Measurements from ENCODE around the gene PSMC3.
A peak's percentile ranks its signal among the peaks of the same experiment; 100 is the strongest.

Gene PSMC3

DNA sequence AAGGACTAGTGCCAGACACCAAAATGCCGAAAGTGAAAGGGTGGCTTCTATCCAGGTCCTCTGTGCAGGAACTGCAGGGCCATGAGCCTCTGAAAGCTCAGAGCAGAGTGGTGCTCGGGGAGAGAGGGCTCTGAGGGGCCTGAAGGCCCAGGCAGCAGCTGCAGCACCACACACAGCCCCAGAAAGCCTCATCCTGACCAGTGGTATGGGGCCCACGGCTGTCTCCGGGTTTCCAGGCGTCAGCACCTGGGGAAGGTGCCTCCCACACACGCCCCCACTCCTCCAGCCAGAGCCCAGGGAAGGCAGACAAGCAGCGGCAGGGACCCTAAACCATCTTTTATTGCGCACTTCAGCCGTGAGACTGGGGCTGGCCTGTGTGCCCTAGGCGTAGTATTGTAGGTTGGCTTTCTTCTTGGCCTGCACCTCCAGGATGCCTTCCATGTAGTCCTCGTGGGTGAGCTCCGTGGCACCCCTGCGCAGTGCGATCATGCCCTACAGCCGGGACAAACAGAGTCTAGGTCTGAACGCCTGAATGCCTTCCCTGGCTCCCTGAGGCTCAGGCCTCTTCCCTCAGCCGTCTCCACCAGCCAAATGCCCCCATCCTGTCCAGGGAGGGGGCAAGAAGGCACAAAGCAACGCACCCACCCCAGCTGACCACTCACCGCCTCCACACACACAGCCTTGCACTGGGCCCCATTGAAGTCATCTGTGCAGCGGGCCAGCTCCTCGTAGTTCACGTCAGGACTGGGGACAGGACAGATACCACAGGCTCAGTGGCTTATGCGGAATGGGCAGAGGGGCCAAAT, 7.6 kb downstream of the PSMC3 start:
- H3K36me3 ChIP-seq (ENCODE audit: insufficient read depth, insufficient read length, low read length): peaks cover 95% of the 10 kb centered on the region

DNA sequence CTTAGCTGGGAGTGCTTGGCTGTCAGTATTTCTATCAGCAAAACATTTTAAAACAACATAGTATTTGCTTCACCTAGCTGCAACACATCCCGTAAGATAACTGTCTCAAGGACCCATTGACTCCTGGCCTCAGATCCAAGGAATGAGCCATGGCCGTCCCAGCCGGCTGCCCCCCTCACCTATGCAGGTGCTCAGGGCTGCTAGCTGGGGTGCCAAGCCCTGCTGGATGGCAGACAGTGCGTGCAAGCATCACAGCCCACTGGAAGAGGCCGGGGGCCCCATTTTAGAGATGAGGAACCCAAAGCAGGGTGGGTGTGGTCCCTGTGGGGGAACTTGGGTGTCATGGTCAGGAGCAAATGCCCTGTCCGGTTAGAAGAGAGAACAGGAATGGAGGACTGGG, 8.5 kb downstream of the PSMC3 start:
- Histone ChIP-seq H3K4me1 (ENCODE audit: insufficient read depth, insufficient read length) (peaks cover 30% of the 10 kb centered on the region), H3K9ac (ENCODE audit: insufficient read length, low read depth) (no peak overlapping the region), H3K4me3 (ENCODE audit: insufficient read length, low read depth) (no peak overlapping the region), H3K36me3 (ENCODE audit: insufficient read depth, insufficient read length, low read length) (peaks cover 92% of the 10 kb centered on the region), H3K27me3 (ENCODE audit: insufficient read depth, insufficient read length) (no peaks in the 10 kb centered on the region), H3K9me3 (ENCODE audit: insufficient read depth, low read length) (no peaks in the 10 kb centered on the region)
- no peak for DNase-seq (ENCODE audit: low read depth, low spot score)
- TF ChIP-seq YY1 (IDR thresholded peaks at IDR 0.05; ENCODE audit: insufficient read depth, insufficient read length) (no peak), ZNF274 (IDR thresholded peaks at IDR 0.05; ENCODE audit: low read depth, low read length) (no peak), SUZ12 (IDR thresholded peaks at IDR 0.05; ENCODE audit: extremely low read depth, insufficient read depth, insufficient read length) (no peak)

More for the DNA sequence above, 7.6 kb downstream of the PSMC3 start:
- TF ChIP-seq SUZ12 (IDR thresholded peaks at IDR 0.05; ENCODE audit: extremely low read depth, insufficient read depth, insufficient read length): no peak
- no peak for TF ChIP-seq YY1 (IDR thresholded peaks at IDR 0.05; ENCODE audit: insufficient read depth, insufficient read length)
- TF ChIP-seq ZNF274 (IDR thresholded peaks at IDR 0.05; ENCODE audit: low read depth, low read length): no peak
- no peaks in the 10 kb centered on the region for H3K9me3 ChIP-seq (ENCODE audit: insufficient read depth, low read length)
- H3K4me1 ChIP-seq (ENCODE audit: insufficient read depth, insufficient read length): peaks cover 27% of the 10 kb centered on the region
- H3K4me3 ChIP-seq (ENCODE audit: insufficient read length, low read depth): no peak overlapping the region
- H3K27me3 ChIP-seq (ENCODE audit: insufficient read depth, insufficient read length): no peaks in the 10 kb centered on the region
- no peak overlapping the region for H3K9ac ChIP-seq (ENCODE audit: insufficient read length, low read depth)
- no peak for DNase-seq (ENCODE audit: low read depth, low spot score)

DNA sequence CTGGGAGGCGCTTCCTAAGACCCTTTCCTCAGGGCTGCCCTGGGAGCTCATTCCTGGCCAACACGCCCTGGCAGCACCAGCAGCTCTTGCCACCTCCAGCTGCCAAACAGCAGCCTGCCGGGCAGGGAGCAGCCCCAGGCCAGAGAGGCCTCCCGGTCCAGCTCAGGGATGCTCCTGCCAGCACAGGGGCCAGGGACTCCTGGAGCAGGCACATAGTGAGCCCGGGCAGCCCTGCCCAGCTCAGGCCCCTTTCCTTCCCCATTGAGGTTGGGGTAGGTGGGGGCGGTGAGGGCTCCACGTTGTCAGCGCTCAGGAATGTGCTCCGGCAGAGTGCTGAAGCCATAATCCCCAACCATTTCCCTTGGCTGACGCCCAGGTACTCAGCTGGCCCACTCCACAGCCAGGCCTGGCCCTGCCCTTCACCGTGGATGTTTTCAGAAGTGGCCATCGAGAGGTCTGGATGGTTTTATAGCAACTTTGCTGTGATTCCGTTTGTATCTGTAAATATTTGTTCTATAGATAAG, 10.2 kb downstream of the PSMC3 start:
- TF ChIP-seq ZNF274 (IDR thresholded peaks at IDR 0.05; ENCODE audit: low read depth, low read length) (no peak), YY1 (IDR thresholded peaks at IDR 0.05; ENCODE audit: insufficient read depth, insufficient read length) (no peak), SUZ12 (IDR thresholded peaks at IDR 0.05; ENCODE audit: extremely low read depth, insufficient read depth, insufficient read length) (no peak)
- Histone ChIP-seq H3K4me1 (ENCODE audit: insufficient read depth, insufficient read length) (peaks cover 32% of the 10 kb centered on the region), H3K27me3 (ENCODE audit: insufficient read depth, insufficient read length) (no peaks in the 10 kb centered on the region), H3K9ac (ENCODE audit: insufficient read length, low read depth) (peak overlapping the region; percentile 72), H3K4me3 (ENCODE audit: insufficient read length, low read depth) (no peak overlapping the region), H3K36me3 (ENCODE audit: insufficient read depth, insufficient read length, low read length) (peaks cover 89% of the 10 kb centered on the region), H3K9me3 (ENCODE audit: insufficient read depth, low read length) (no peaks in the 10 kb centered on the region)
- peak; percentile 42 for DNase-seq (ENCODE audit: low read depth, low spot score)

DNA sequence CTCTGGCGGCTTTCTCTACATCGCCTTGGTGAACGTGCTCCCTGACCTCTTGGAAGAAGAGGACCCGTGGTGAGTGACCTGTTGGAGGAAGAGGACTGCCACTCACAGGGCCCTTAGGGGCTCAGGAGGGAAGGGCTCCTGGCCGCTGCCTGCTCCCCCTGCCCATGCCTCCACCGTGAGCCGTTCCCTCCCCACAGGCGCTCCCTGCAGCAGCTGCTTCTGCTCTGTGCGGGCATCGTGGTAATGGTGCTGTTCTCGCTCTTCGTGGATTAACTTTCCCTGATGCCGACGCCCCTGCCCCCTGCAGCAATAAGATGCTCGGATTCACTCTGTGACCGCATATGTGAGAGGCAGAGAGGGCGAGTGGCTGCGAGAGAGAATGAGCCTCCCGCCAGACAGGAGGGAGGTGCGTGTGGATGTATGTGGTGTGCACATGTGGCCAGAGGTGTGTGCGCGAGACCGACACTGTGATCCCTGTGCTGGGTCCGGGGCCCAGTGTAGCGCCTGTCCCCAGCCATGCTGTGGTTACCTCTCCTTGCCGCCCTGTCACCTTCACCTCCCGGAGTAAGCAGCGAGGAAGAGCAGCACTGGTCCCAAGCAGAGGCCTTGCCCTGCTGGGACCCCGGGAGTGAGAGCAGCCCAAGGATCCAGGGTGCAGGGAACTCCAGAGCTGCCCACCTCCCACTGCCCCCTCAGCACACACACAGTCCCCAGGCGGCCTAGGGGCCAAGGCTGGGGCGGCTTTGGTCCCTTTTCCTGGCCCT, 11.0 kb downstream of the PSMC3 start:
- H3K27me3 ChIP-seq (ENCODE audit: insufficient read depth, insufficient read length): no peaks in the 10 kb centered on the region
- peaks cover 89% of the 10 kb centered on the region for H3K36me3 ChIP-seq (ENCODE audit: insufficient read depth, insufficient read length, low read length)
- no peak for DNase-seq (ENCODE audit: low read depth, low spot score)
- no peaks in the 10 kb centered on the region for H3K9me3 ChIP-seq (ENCODE audit: insufficient read depth, low read length)
- peak overlapping the region; percentile 72 for H3K9ac ChIP-seq (ENCODE audit: insufficient read length, low read depth)
- peaks cover 32% of the 10 kb centered on the region for H3K4me1 ChIP-seq (ENCODE audit: insufficient read depth, insufficient read length)
- no peak for TF ChIP-seq YY1 (IDR thresholded peaks at IDR 0.05; ENCODE audit: insufficient read depth, insufficient read length)
- no peak for TF ChIP-seq ZNF274 (IDR thresholded peaks at IDR 0.05; ENCODE audit: low read depth, low read length)
- no peak for TF ChIP-seq SUZ12 (IDR thresholded peaks at IDR 0.05; ENCODE audit: extremely low read depth, insufficient read depth, insufficient read length)
- no peak overlapping the region for H3K4me3 ChIP-seq (ENCODE audit: insufficient read length, low read depth)

DNA sequence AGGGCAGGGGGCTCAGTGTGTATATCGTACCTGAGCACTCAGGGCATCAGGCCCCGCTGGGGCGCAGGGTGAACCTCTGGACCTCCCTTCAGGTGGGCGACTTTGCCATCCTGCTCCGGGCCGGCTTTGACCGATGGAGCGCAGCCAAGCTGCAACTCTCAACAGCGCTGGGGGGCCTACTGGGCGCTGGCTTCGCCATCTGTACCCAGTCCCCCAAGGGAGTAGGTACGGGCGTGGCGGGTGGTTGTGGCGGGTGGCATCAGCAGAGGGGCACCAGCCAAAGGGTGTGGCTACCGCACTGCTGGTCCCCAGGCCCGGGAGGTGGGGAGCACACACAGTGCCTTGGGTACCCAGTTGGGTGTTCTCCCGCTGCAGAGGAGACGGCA, 11.6 kb downstream of the PSMC3 start:
- DNase-seq (ENCODE audit: low read depth, low spot score): no peak
- H3K27me3 ChIP-seq (ENCODE audit: insufficient read depth, insufficient read length): no peaks in the 10 kb centered on the region
- no peaks in the 10 kb centered on the region for H3K9me3 ChIP-seq (ENCODE audit: insufficient read depth, low read length)
- H3K4me3 ChIP-seq (ENCODE audit: insufficient read length, low read depth): no peak overlapping the region
- peak overlapping the region; percentile 29 for H3K9ac ChIP-seq (ENCODE audit: insufficient read length, low read depth)
- H3K36me3 ChIP-seq (ENCODE audit: insufficient read depth, insufficient read length, low read length): peaks cover 85% of the 10 kb centered on the region
- H3K4me1 ChIP-seq (ENCODE audit: insufficient read depth, insufficient read length): peaks cover 32% of the 10 kb centered on the region
- no peak for TF ChIP-seq YY1 (IDR thresholded peaks at IDR 0.05; ENCODE audit: insufficient read depth, insufficient read length)
- no peak for TF ChIP-seq ZNF274 (IDR thresholded peaks at IDR 0.05; ENCODE audit: low read depth, low read length)
- TF ChIP-seq SUZ12 (IDR thresholded peaks at IDR 0.05; ENCODE audit: extremely low read depth, insufficient read depth, insufficient read length): no peak

DNA sequence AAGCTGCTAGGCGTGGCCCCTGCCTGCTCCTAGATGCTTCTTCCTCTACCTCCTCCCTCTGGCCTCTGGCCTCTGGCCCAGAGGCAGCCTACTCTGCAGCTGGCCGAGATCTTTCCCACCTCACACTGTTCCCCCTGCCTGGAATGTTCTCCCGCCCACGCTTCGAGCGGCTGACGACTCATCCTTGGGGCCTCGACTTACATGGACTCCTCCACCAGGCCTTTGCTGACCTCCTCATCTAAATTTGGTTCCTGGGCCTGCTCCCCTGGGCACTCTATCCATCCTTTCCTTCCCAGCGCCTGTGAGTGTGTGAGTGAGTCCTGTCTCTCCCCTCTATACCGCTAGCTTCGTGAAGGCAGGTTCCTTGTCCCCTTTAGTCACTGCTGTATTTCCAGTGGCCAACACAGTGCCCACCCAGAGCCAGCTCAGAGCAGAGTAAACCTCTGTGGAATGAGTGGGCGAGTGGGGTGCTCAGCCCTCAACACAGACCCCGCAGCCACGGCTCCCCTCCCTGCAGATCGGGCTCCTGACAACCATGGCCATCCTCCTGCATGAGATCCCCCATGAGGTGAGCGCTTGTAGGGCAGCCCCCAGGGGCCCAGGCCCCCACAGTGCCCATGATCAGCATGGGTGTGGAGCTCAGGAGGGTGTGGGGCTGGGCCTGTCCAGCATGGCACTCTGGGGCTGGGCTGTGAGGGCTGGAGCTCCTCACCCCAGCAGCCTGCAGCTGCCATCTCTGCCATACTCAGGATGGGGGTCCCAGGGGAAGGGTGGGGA, 12.1 kb downstream of the PSMC3 start:
- no peaks in the 10 kb centered on the region for H3K27me3 ChIP-seq (ENCODE audit: insufficient read depth, insufficient read length)
- no peak for TF ChIP-seq YY1 (IDR thresholded peaks at IDR 0.05; ENCODE audit: insufficient read depth, insufficient read length)
- TF ChIP-seq SUZ12 (IDR thresholded peaks at IDR 0.05; ENCODE audit: extremely low read depth, insufficient read depth, insufficient read length): no peak
- TF ChIP-seq ZNF274 (IDR thresholded peaks at IDR 0.05; ENCODE audit: low read depth, low read length): no peak
- H3K4me3 ChIP-seq (ENCODE audit: insufficient read length, low read depth): no peak overlapping the region
- H3K9ac ChIP-seq (ENCODE audit: insufficient read length, low read depth): peak overlapping the region; percentile 29
- no peak for DNase-seq (ENCODE audit: low read depth, low spot score)
- peaks cover 38% of the 10 kb centered on the region for H3K4me1 ChIP-seq (ENCODE audit: insufficient read depth, insufficient read length)
- H3K36me3 ChIP-seq (ENCODE audit: insufficient read depth, insufficient read length, low read length): peaks cover 81% of the 10 kb centered on the region
- H3K9me3 ChIP-seq (ENCODE audit: insufficient read depth, low read length): no peaks in the 10 kb centered on the region

All from NT2/D1 (cell line).